Neuronal stem cell (in vitro differentiated cells): ENCODE measurements around the gene KRTDAP.

ENCODE experiments used
- DNase-seq: peaks from one replicate; pipeline ENCODE4 v3.0.0-alpha.2; 2013; ENCODE audit warnings: low spot score
- H2AFZ ChIP-seq: one replicate; pipeline ENCODE4 v1.6.1; 2013; ENCODE audit warnings: mild to moderate bottlenecking, low read length, inconsistent platforms
- H2AK5ac ChIP-seq: 2 replicates; pipeline ENCODE4 v1.6.1; 2013; ENCODE audit warnings: low read depth, mild to moderate bottlenecking, inconsistent platforms, low read length, moderate library complexity, mixed read lengths
- H2BK120ac ChIP-seq: 2 replicates; pipeline ENCODE4 v1.6.1; 2013; ENCODE audit warnings: low read depth, mild to moderate bottlenecking, inconsistent platforms, low read length, moderate library complexity, mixed read lengths
- H2BK12ac ChIP-seq: one replicate; pipeline ENCODE4 v1.6.1; 2013; ENCODE audit warnings: low read length, inconsistent platforms
- H2BK15ac ChIP-seq: 2 replicates; pipeline ENCODE4 v1.6.1; 2013; ENCODE audit warnings: mild to moderate bottlenecking, low read length, inconsistent platforms, mixed read lengths
- H2BK5ac ChIP-seq: one replicate; pipeline ENCODE4 v1.6.1; 2013; ENCODE audit warnings: inconsistent platforms, mild to moderate bottlenecking, low read length, moderate library complexity
- H3K14ac ChIP-seq: one replicate; pipeline ENCODE4 v1.6.1; 2013; ENCODE audit warnings: low read length, inconsistent platforms
- H3K18ac ChIP-seq: 2 replicates; pipeline ENCODE4 v1.6.1; 2013; ENCODE audit warnings: low read length, inconsistent platforms
- H3K23ac ChIP-seq: 2 replicates; pipeline ENCODE4 v1.6.1; 2013; ENCODE audit warnings: low read depth, mild to moderate bottlenecking, mixed read lengths, low read length, inconsistent platforms; ENCODE audit not compliant: poor library complexity
- H3K27ac ChIP-seq: replicated peaks from 3 replicates; pipeline ENCODE4 v1.5.1; 2013; ENCODE audit warnings: low read length, inconsistent platforms
- H3K27me3 ChIP-seq, 3 experiments: 2 replicates each; pipeline ENCODE4 v1.6.1; 2013; ENCODE audit warnings: low read length in 3 of 3, mild to moderate bottlenecking in 2 of 3, inconsistent platforms in 1 of 3, low read depth in 1 of 3, mixed read lengths in 1 of 3, moderate library complexity in 1 of 3; ENCODE audit not compliant: control insufficient read depth in 3 of 3, insufficient read depth in 3 of 3
- H3K36me3 ChIP-seq, 2 donors: replicated peaks in 1 of 2; 2 replicates each; pipeline ENCODE4 v1.6.1; 2013; ENCODE audit warnings: low read length in 2 of 2; ENCODE audit not compliant: control insufficient read depth in 2 of 2, insufficient read depth in 2 of 2
- H3K4ac ChIP-seq: 2 replicates; pipeline ENCODE4 v1.6.1; 2013; ENCODE audit warnings: inconsistent platforms, mild to moderate bottlenecking, low read length, moderate library complexity
- H3K4me1 ChIP-seq, 2 donors: 1 replicate in 1 of 2; 2 replicates in 1 of 2; pipeline ENCODE4 v1.6.1; 2013; ENCODE audit warnings: low read length in 2 of 2, low read depth in 1 of 2; ENCODE audit not compliant: control insufficient read depth in 2 of 2, insufficient read depth in 1 of 2
- H3K4me2 ChIP-seq: one replicate; pipeline ENCODE4 v1.6.1; 2013; ENCODE audit warnings: mild to moderate bottlenecking, low read length, inconsistent platforms; ENCODE audit not compliant: insufficient read depth, poor library complexity, severe bottlenecking
- H3K4me3 ChIP-seq, 2 donors: 2 replicates each; pipeline ENCODE4 v1.5.1; 2013; ENCODE audit warnings: low read length in 2 of 2, mild to moderate bottlenecking in 2 of 2, inconsistent platforms in 1 of 2, moderate library complexity in 1 of 2
- H3K79me1 ChIP-seq: one replicate; pipeline ENCODE4 v1.6.1; 2013; ENCODE audit warnings: low read depth, mild to moderate bottlenecking, inconsistent platforms, low read length, moderate library complexity
- H3K9ac ChIP-seq: one replicate; pipeline ENCODE4 v1.6.1; 2013; ENCODE audit warnings: mild to moderate bottlenecking, low read depth, low read length, inconsistent platforms; ENCODE audit not compliant: poor library complexity
- H3K9me3 ChIP-seq, 2 donors: replicated peaks in 1 of 2; 2 replicates each; pipeline versions ENCODE3 to v1.6.1; 2013; ENCODE audit warnings: low read length in 2 of 2, mild to moderate bottlenecking in 2 of 2, inconsistent platforms in 1 of 2, low read depth in 1 of 2, mixed read lengths in 1 of 2, moderate library complexity in 1 of 2; ENCODE audit not compliant: control insufficient read depth in 2 of 2, insufficient read depth in 1 of 2
- H4K8ac ChIP-seq: one replicate; pipeline ENCODE4 v1.6.1; 2013; ENCODE audit warnings: low read depth, mild to moderate bottlenecking, inconsistent platforms, low read length, moderate library complexity
- H4K91ac ChIP-seq: one replicate; pipeline ENCODE4 v1.6.1; 2013; ENCODE audit warnings: low read length, low read depth, mild to moderate bottlenecking, inconsistent platforms; ENCODE audit not compliant: poor library complexity
- WGBS, 2 donors: extraction: QIAGEN DNeasy Blood & Tissue Kit; methylation state at CpG; one replicate each; pipeline ENCODE4 v1.1.7; 2013; ENCODE audit warnings: missing lambda C conversion rate in 2 of 2, mixed read lengths in 1 of 2; ENCODE audit not compliant: insufficient read length in 2 of 2, insufficient replicate concordance in 1 of 2; ENCODE audit errors: extremely low coverage in 2 of 2; 5-methylcytosine and 5-hydroxymethylcytosine counted together

Gene KRTDAP

GRCh38 chr19:35460608-35461007 is 29.7 kb downstream of the KRTDAP start:
- H3K27me3 ChIP-seq: peaks cover 0 to 9% (median 0%) of the 10 kb centered on the region in 3 experiments
- no peak overlapping the region for H2BK15ac ChIP-seq
- no peak overlapping the region for H4K91ac ChIP-seq
- no peaks in the 10 kb centered on the region for H3K4me1 ChIP-seq
- H3K4ac ChIP-seq: no peak overlapping the region
- no peak overlapping the region for H4K8ac ChIP-seq
- H2AFZ ChIP-seq: no peak overlapping the region
- H2BK5ac ChIP-seq: no peak overlapping the region
- no peak overlapping the region for H3K14ac ChIP-seq
- H3K23ac ChIP-seq: no peak overlapping the region
- H3K36me3 ChIP-seq: no peaks in the 10 kb centered on the region
- H3K9me3 ChIP-seq: no peaks in the 10 kb centered on the region
- H3K4me3 ChIP-seq: no peak overlapping the region
- DNase-seq: no peak
- no peak overlapping the region for H3K9ac ChIP-seq
- no CpG with 5 or more reads among the region's 10 CpGs for WGBS, 2 donors
- no peak overlapping the region for H2AK5ac ChIP-seq
- no peak overlapping the region for H2BK12ac ChIP-seq
- H3K4me2 ChIP-seq: no peak overlapping the region
- no peak overlapping the region for H3K27ac ChIP-seq
- no peaks in the 10 kb centered on the region for H3K79me1 ChIP-seq
- no peak overlapping the region for H3K18ac ChIP-seq
- H2BK120ac ChIP-seq: no peak overlapping the region

GRCh38 chr19:35459414-35460082 is 30.7 kb downstream of the KRTDAP start:
- Histone ChIP-seq H2BK15ac (no peak overlapping the region), H3K27ac (no peak overlapping the region), H3K4me1 (no peaks in the 10 kb centered on the region), H2BK120ac (no peak overlapping the region), H3K14ac (no peak overlapping the region), H3K4ac (no peak overlapping the region), H3K27me3 (peaks cover 0 to 9% (median 0%) of the 10 kb centered on the region in 3 experiments), H3K9ac (no peak overlapping the region), H4K91ac (no peak overlapping the region), H3K4me2 (no peak overlapping the region), H2BK12ac (no peak overlapping the region), H3K4me3 (no peak overlapping the region), H2AFZ (no peak overlapping the region), H3K18ac (no peak overlapping the region), H2BK5ac (no peak overlapping the region), H2AK5ac (no peak overlapping the region), H3K36me3 (no peaks in the 10 kb centered on the region), H3K9me3 (no peaks in the 10 kb centered on the region), H3K79me1 (no peaks in the 10 kb centered on the region), H4K8ac (no peak overlapping the region), H3K23ac (no peak overlapping the region)
- DNase-seq: no peak
- no CpG with 5 or more reads among the region's 14 CpGs for WGBS, 2 donors

DNA sequence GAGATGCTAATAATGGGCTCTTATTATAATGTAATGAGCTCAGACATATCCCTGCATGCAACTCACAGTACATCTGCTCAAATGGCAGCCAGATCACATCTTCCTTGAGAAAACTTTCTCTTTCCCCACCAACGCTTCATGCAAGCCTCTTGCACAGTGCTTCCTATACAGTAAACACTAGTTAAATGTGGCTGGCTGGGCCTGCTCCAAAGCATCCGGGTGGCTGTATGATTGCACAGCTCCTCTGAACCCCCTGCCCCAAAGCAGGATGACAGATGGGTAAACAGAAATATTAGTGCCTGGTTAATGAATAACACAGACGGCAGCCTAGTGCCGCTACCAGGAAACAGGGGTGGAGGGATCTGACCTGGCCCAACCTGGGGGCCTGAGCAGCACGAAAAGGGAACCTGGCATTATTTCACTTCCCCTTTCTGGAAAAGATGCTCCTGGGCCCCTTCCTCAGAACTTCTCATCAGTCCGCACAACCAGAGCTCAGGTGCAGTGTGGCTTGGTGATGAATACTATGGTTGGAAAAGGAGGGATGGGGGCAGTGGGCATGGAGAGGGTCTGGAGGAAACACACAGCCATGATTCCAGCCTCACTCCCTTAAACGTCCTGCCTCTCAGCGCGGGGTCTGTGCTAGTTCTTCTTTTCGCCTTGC is 31.4 kb downstream of the KRTDAP start:
- H2BK12ac ChIP-seq: no peak overlapping the region
- no peaks in the 10 kb centered on the region for H3K4me1 ChIP-seq
- no peak overlapping the region for H2AK5ac ChIP-seq
- H3K36me3 ChIP-seq: no peaks in the 10 kb centered on the region
- no peak overlapping the region for H4K8ac ChIP-seq
- H3K27me3 ChIP-seq: peaks cover 0 to 9% (median 0%) of the 10 kb centered on the region in 3 experiments
- no CpG with 5 or more reads among the region's 10 CpGs for WGBS, 2 donors
- H4K91ac ChIP-seq: no peak overlapping the region
- H2BK15ac ChIP-seq: no peak overlapping the region
- no peak for DNase-seq
- H3K27ac ChIP-seq: no peak overlapping the region
- no peak overlapping the region for H2AFZ ChIP-seq
- no peaks in the 10 kb centered on the region for H3K9me3 ChIP-seq
- no peak overlapping the region for H3K14ac ChIP-seq
- H2BK5ac ChIP-seq: no peak overlapping the region
- no peak overlapping the region for H3K18ac ChIP-seq
- no peak overlapping the region for H3K4me2 ChIP-seq
- no peak overlapping the region for H3K4me3 ChIP-seq
- H3K23ac ChIP-seq: no peak overlapping the region
- H3K9ac ChIP-seq: no peak overlapping the region
- H3K4ac ChIP-seq: no peak overlapping the region
- H3K79me1 ChIP-seq: no peaks in the 10 kb centered on the region
- H2BK120ac ChIP-seq: no peak overlapping the region

- Histone ChIP-seq H3K4me1 (no peaks in the 10 kb centered on the region), H2BK12ac (no peak overlapping the region), H4K8ac (no peak overlapping the region), H3K23ac (no peak overlapping the region), H4K91ac (no peak overlapping the region), H3K4me3 (no peak overlapping the region), H3K9ac (no peak overlapping the region), H3K27me3 (peaks cover 0 to 9% (median 0%) of the 10 kb centered on the region in 3 experiments), H2BK15ac (no peak overlapping the region), H2BK120ac (no peak overlapping the region), H3K9me3 (no peaks in the 10 kb centered on the region), H2AFZ (no peak overlapping the region), H3K36me3 (no peaks in the 10 kb centered on the region), H3K4me2 (no peak overlapping the region), H3K4ac (no peak overlapping the region), H3K79me1 (no peaks in the 10 kb centered on the region), H3K14ac (no peak overlapping the region), H2AK5ac (no peak overlapping the region), H3K18ac (no peak overlapping the region), H2BK5ac (no peak overlapping the region), H3K27ac (no peak overlapping the region)
- DNase-seq: no peak
- WGBS, 2 donors: no CpG with 5 or more reads among the region's 1 CpG
Measured at GRCh38 chr19:35458192-35458591, 32.1 kb downstream of the KRTDAP start.
